GM19099 (cell line): ENCODE results near the gene FZD1.

Experiments
- POLR2A ChIP-seq: IDR thresholded peaks from 3 replicates; pipeline ENCODE4 v1.6.1; 2011; ENCODE audit warnings: low read depth; ENCODE audit not compliant: insufficient read length; ENCODE audit errors: extremely low read depth

FZD1 gene

DNA sequence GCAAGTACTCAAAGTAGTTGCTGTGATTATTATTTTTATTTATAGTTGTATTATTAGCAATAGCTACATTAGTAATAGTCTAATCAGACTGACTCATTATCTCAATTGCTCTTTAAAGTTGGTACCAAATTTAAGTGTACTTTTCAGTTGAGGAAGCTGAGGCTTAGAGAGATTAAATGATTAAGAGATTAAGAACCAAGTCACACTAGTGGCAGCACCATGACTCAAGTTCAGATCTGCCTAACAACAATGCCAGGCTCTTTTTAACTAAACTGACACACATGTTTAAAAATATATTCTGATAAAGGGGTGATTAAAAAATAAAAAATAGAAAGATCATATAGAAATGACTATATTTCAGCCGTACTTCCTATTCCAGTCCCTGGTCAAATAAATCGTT lies 42.0 kb downstream of the FZD1 start:
- no peak for TF ChIP-seq POLR2A

DNA sequence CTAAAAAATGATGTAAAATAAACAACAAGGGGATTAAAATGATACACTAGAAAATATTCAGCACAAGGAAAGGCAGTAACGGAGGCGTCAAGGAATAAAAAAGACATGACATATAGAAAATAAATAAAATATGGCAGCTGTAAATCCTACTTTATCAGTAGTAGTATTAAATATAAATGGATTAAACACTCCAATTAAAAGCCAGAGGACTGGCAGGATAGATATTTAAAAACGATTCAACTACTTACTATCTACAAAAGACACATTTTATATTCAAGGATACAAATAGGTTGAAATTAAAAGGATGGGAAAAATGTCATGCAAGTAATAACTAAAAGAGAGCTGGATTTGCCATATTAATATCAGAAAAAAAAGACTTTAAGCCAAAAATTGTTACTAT lies 43.2 kb downstream of the FZD1 start:
- no peak for TF ChIP-seq POLR2A

DNA sequence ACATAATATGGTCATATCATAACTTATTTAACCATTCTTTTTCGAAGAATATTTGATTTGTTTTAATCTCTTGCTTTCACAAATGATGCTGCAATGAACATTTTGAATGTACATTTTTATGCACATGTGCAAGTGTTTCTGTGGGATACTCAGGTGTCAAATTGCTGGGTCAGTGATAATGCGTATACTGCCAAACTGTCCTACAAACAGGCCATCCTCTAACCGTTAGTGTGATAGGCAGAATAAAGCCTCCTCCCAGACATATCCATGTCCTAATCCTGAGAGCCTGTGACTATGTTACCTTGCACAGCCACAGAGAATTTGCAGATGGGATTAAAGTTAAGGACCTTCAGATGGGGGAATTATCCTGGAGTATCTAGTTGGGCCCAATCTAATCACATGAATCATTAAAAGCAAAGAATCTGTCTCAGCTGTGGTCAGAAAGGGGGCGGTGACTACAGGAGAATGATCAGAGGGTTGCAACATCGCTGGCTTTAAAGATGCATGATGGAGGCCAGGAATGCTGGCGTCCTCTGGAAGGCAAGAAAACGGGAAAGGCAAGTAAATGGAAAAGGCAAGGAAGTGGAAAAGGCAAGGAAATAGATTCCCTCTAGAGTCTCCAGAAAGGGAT lies 46.7 kb downstream of the FZD1 start:
- TF ChIP-seq POLR2A = no peak

DNA sequence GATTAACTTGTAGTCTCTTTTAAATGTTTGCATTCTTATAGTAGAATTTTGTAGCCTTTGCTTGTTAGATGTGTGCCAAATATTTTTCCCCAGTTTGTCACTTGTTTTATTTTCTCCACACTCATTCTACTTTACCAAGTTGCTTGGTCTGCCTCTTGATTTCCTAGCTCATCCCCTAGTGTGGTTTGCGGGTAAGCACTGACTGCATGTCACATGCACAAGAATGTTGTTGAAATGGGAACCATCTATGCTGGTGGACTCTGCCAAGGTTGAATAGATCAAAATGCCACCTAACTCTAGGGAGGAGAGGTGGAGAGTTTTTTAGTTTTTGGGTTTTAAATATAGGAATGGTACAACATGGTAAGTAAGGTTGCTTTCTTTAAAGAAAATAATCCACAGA lies 47.6 kb downstream of the FZD1 start:
- no peak for TF ChIP-seq POLR2A

DNA sequence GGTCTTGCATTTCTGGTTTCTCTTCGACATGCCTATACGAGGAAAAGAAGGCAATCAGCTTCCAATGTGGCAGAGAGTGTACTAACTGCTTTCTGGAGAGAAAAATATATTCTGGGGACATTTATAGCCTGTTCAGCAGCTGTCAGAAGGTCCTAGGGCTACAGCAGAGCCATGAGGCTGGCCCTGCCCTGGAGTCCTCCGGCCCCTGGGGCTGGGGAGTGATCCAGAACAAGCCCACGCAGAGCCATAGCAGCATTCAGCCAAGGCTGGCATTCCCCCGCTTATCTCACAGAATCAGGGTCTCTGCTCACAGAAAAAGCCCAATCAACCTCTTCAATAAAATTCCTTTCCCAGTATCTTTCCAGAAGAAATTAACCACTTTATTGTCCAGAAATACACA lies 48.9 kb downstream of the FZD1 start:
- no peak for TF ChIP-seq POLR2A

DNA sequence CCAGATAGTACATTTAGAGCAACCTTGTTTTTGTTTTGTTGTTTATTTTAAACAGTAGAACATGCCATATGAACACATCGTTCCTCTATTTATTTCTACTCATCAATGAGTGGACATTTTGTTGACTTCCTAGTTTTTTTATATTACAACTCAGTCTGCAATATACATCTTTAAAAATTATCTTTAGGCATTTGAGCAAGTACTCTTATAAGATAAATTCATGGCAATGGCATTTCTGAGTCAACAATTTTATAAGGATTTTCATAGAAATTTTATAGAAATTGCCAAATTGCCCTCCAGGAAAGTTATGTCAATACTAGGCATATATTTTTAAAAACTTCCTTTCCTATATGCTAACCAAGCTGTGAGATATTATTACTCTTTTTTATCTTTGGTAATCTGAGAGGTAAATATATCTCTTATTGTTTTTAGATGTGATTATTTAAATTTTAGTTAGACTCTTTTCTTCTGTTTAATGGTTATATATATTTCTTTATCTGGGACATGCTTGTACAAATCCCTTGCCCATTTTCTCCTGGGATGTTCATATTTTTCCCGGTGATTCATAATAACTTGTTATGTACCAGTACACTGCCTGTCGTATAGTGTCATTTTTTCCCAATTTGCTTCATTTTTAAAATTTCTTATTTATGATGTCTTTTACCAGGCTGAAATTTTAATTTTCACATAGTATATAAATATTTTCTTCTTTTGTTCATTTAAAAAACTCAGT lies 50.5 kb downstream of the FZD1 start:
- no peak for TF ChIP-seq POLR2A

DNA sequence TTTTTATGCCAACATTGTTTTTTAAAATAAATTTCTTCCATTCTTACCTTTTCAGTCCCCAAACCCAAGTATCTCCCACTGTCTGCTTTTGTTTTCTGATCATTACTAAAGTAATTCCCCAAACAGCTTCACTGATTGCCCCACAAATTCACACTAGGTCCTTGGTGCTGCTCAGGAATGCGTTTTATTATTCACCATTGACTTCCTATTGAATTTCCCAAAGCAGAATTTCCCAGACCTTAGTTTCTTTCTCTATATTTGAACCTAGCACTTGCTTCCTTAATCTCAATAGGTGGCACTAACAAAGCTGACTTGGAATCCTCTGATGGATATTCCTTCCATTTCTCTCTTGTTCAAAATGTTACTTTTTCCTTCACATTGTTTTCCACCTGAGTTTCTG lies 52.2 kb downstream of the FZD1 start:
- no peak for TF ChIP-seq POLR2A

DNA sequence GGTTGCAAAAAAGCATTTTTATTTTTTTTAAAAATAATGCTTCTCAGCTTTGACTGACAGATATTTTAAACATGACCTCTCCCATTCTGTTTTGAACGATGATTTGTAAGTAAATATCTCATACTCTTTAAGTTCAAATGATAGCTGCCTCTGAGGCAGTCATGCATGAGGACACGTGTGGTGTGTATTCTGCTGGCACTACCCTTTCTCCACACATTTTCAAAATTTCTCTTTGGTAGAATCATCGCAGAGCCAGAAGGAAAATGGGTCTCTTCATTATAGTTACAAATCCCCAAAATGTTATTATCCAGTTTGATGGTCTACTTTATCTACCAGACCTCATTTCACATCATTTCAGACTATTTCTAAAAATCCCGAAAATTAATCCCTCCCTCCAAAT lies 55.1 kb downstream of the FZD1 start:
- no peak for TF ChIP-seq POLR2A

DNA sequence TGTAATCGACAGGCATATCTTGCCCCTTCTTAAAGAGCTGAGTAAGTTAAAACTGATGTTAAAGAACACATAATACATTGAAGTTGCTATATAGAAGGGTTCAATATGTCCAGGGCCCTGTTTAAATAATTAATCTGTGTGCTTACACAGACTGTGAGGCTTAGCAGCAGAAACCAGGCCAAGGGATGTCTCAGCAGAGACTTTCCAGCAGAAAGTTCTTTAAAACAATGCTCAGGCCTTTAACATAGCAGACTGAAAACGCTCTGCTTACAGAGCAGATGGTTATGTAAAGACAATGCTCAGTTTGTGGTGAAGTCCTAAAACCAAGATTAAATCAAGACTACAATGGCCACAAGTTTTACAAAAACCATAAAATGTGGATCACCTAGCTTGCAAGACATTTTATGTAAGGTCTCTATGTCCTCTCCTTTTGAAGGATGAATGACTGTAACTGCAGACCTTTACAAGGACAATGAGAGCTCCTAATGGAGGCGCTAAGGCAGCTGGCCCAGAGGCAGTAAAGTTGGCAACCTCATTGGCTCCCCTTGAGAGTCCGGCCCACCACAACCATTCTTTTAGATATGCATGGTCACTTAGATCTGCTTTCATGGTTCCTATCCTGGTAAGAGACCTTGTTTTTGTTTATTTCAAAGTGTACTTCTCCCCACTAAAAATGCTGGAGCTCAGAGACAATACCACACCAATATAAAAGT lies 56.3 kb downstream of the FZD1 start:
- TF ChIP-seq POLR2A = no peak
